Measurements from ENCODE around the gene SUPT3H.

SUPT3H gene

GRCh38 chr6:44806656-44807055 is 571.1 kb downstream of the SUPT3H start:
- Histone ChIP-seq H3K4me1 (ENCODE audit: control insufficient read depth, low read depth, low read length) (no peaks in the 10 kb centered on the region), H3K9ac (ENCODE audit: low read length) (no peak overlapping the region), H3K23ac (ENCODE audit: low read length) (no peak overlapping the region), H3K27me3 (ENCODE audit: insufficient read depth, low read length, poor library complexity) (no peaks in the 10 kb centered on the region), H2BK5ac (ENCODE audit: low read length) (no peak overlapping the region), H3K79me2 (ENCODE audit: control insufficient read depth, insufficient read depth, low read length) (no peaks in the 10 kb centered on the region), H3K18ac (ENCODE audit: low read length) (no peak overlapping the region), H3K27ac (ENCODE audit: low read depth, low read length) (no peak overlapping the region), H4K5ac (ENCODE audit: low read length) (no peak overlapping the region), H3K36me3 (ENCODE audit: control insufficient read depth, insufficient read depth, low read length) (no peaks in the 10 kb centered on the region), H4K8ac (ENCODE audit: low read depth, low read length) (no peak overlapping the region), H2AK5ac (ENCODE audit: low read length) (no peak overlapping the region), H2BK15ac (replicated peaks; ENCODE audit: low read depth) (no peak overlapping the region), H3K79me1 (ENCODE audit: low read length) (no peaks in the 10 kb centered on the region), H3K56ac (ENCODE audit: low read length) (no peak overlapping the region), H2BK120ac (ENCODE audit: low read depth, low read length) (no peak overlapping the region), H3K4me2 (ENCODE audit: low read length) (no peak overlapping the region), H3K4me3 (ENCODE audit: low read length) (no peak overlapping the region), H3K4ac (ENCODE audit: low read depth, low read length) (no peak overlapping the region)
- no peak for DNase-seq
- WGBS (ENCODE audit: extremely low coverage, insufficient coverage, low lambda C conversion rate) = no CpG with 5 or more reads among the region's 5 CpGs

GRCh38 chr6:44805238-44805846 is 572.4 kb downstream of the SUPT3H start:
- Histone ChIP-seq H3K4ac (ENCODE audit: low read depth, low read length) (no peak overlapping the region), H3K27me3 (ENCODE audit: insufficient read depth, low read length, poor library complexity) (no peaks in the 10 kb centered on the region), H3K4me3 (ENCODE audit: low read length) (no peak overlapping the region), H3K79me1 (ENCODE audit: low read length) (no peaks in the 10 kb centered on the region), H4K8ac (ENCODE audit: low read depth, low read length) (no peak overlapping the region), H4K5ac (ENCODE audit: low read length) (no peak overlapping the region), H3K4me1 (ENCODE audit: control insufficient read depth, low read depth, low read length) (no peaks in the 10 kb centered on the region), H3K36me3 (ENCODE audit: control insufficient read depth, insufficient read depth, low read length) (no peaks in the 10 kb centered on the region), H3K27ac (ENCODE audit: low read depth, low read length) (no peak overlapping the region), H2BK15ac (replicated peaks; ENCODE audit: low read depth) (no peak overlapping the region), H3K18ac (ENCODE audit: low read length) (no peak overlapping the region), H2BK120ac (ENCODE audit: low read depth, low read length) (no peak overlapping the region), H3K9ac (ENCODE audit: low read length) (no peak overlapping the region), H3K56ac (ENCODE audit: low read length) (no peak overlapping the region), H3K79me2 (ENCODE audit: control insufficient read depth, insufficient read depth, low read length) (no peaks in the 10 kb centered on the region), H3K4me2 (ENCODE audit: low read length) (no peak overlapping the region), H2AK5ac (ENCODE audit: low read length) (no peak overlapping the region), H3K23ac (ENCODE audit: low read length) (no peak overlapping the region), H2BK5ac (ENCODE audit: low read length) (no peak overlapping the region)
- no CpG with 5 or more reads among the region's 7 CpGs for WGBS (ENCODE audit: extremely low coverage, insufficient coverage, low lambda C conversion rate)
- DNase-seq = no peak

- Histone ChIP-seq H3K4ac (ENCODE audit: low read depth, low read length) (no peak overlapping the region), H4K5ac (ENCODE audit: low read length) (no peak overlapping the region), H3K27ac (ENCODE audit: low read depth, low read length) (no peak overlapping the region), H2BK15ac (replicated peaks; ENCODE audit: low read depth) (no peak overlapping the region), H3K79me2 (ENCODE audit: control insufficient read depth, insufficient read depth, low read length) (no peaks in the 10 kb centered on the region), H2BK120ac (ENCODE audit: low read depth, low read length) (no peak overlapping the region), H3K56ac (ENCODE audit: low read length) (no peak overlapping the region), H3K23ac (ENCODE audit: low read length) (no peak overlapping the region), H3K79me1 (ENCODE audit: low read length) (no peaks in the 10 kb centered on the region), H3K9ac (ENCODE audit: low read length) (no peak overlapping the region), H3K4me1 (ENCODE audit: control insufficient read depth, low read depth, low read length) (no peaks in the 10 kb centered on the region), H2AK5ac (ENCODE audit: low read length) (no peak overlapping the region), H2BK5ac (ENCODE audit: low read length) (no peak overlapping the region), H3K4me3 (ENCODE audit: low read length) (no peak overlapping the region), H4K8ac (ENCODE audit: low read depth, low read length) (no peak overlapping the region), H3K27me3 (ENCODE audit: insufficient read depth, low read length, poor library complexity) (no peaks in the 10 kb centered on the region), H3K36me3 (ENCODE audit: control insufficient read depth, insufficient read depth, low read length) (no peaks in the 10 kb centered on the region), H3K18ac (ENCODE audit: low read length) (no peak overlapping the region), H3K4me2 (ENCODE audit: low read length) (no peak overlapping the region)
- no CpG with 5 or more reads among the region's 4 CpGs for WGBS (ENCODE audit: extremely low coverage, insufficient coverage, low lambda C conversion rate)
- DNase-seq = no peak
Observed at GRCh38 chr6:44804546-44805159, 573.1 kb downstream of the SUPT3H start.

- Histone ChIP-seq H2AK5ac (ENCODE audit: low read length) (no peak overlapping the region), H3K79me2 (ENCODE audit: control insufficient read depth, insufficient read depth, low read length) (no peaks in the 10 kb centered on the region), H3K4me2 (ENCODE audit: low read length) (no peak overlapping the region), H3K27me3 (ENCODE audit: insufficient read depth, low read length, poor library complexity) (no peaks in the 10 kb centered on the region), H3K56ac (ENCODE audit: low read length) (no peak overlapping the region), H3K79me1 (ENCODE audit: low read length) (no peaks in the 10 kb centered on the region), H4K8ac (ENCODE audit: low read depth, low read length) (no peak overlapping the region), H3K4ac (ENCODE audit: low read depth, low read length) (no peak overlapping the region), H3K4me1 (ENCODE audit: control insufficient read depth, low read depth, low read length) (no peaks in the 10 kb centered on the region), H4K5ac (ENCODE audit: low read length) (no peak overlapping the region), H3K4me3 (ENCODE audit: low read length) (no peak overlapping the region), H3K18ac (ENCODE audit: low read length) (no peak overlapping the region), H2BK5ac (ENCODE audit: low read length) (no peak overlapping the region), H3K36me3 (ENCODE audit: control insufficient read depth, insufficient read depth, low read length) (no peaks in the 10 kb centered on the region), H3K27ac (ENCODE audit: low read depth, low read length) (no peak overlapping the region), H2BK120ac (ENCODE audit: low read depth, low read length) (no peak overlapping the region), H3K9ac (ENCODE audit: low read length) (no peak overlapping the region), H2BK15ac (replicated peaks; ENCODE audit: low read depth) (no peak overlapping the region), H3K23ac (ENCODE audit: low read length) (no peak overlapping the region)
- DNase-seq = no peak
- whole genome bisulfite sequencing (ENCODE audit: extremely low coverage, insufficient coverage, low lambda C conversion rate) = no CpG with 5 or more reads among the region's 5 CpGs
Observed at GRCh38 chr6:44804016-44804415, 573.7 kb downstream of the SUPT3H start.

GRCh38 chr6:44800784-44801592 is 576.7 kb downstream of the SUPT3H start:
- Histone ChIP-seq H3K27me3 (ENCODE audit: insufficient read depth, low read length, poor library complexity) (no peaks in the 10 kb centered on the region), H3K27ac (ENCODE audit: low read depth, low read length) (no peak overlapping the region), H3K4me3 (ENCODE audit: low read length) (no peak overlapping the region), H2AK5ac (ENCODE audit: low read length) (no peak overlapping the region), H3K56ac (ENCODE audit: low read length) (no peak overlapping the region), H4K8ac (ENCODE audit: low read depth, low read length) (no peak overlapping the region), H3K4me2 (ENCODE audit: low read length) (no peak overlapping the region), H3K36me3 (ENCODE audit: control insufficient read depth, insufficient read depth, low read length) (no peaks in the 10 kb centered on the region), H3K79me2 (ENCODE audit: control insufficient read depth, insufficient read depth, low read length) (no peaks in the 10 kb centered on the region), H2BK120ac (ENCODE audit: low read depth, low read length) (no peak overlapping the region), H3K4ac (ENCODE audit: low read depth, low read length) (no peak overlapping the region), H4K5ac (ENCODE audit: low read length) (no peak overlapping the region), H2BK5ac (ENCODE audit: low read length) (no peak overlapping the region), H2BK15ac (replicated peaks; ENCODE audit: low read depth) (no peak overlapping the region), H3K9ac (ENCODE audit: low read length) (no peak overlapping the region), H3K23ac (ENCODE audit: low read length) (no peak overlapping the region), H3K4me1 (ENCODE audit: control insufficient read depth, low read depth, low read length) (no peaks in the 10 kb centered on the region), H3K18ac (ENCODE audit: low read length) (no peak overlapping the region), H3K79me1 (ENCODE audit: low read length) (no peaks in the 10 kb centered on the region)
- no CpG with 5 or more reads among the region's 8 CpGs for WGBS (ENCODE audit: extremely low coverage, insufficient coverage, low lambda C conversion rate)
- DNase-seq = no peak
